ENCODE results near the gene PINLYP.
A peak's percentile ranks its signal among the peaks of the same experiment; 100 is the strongest.

DNA sequence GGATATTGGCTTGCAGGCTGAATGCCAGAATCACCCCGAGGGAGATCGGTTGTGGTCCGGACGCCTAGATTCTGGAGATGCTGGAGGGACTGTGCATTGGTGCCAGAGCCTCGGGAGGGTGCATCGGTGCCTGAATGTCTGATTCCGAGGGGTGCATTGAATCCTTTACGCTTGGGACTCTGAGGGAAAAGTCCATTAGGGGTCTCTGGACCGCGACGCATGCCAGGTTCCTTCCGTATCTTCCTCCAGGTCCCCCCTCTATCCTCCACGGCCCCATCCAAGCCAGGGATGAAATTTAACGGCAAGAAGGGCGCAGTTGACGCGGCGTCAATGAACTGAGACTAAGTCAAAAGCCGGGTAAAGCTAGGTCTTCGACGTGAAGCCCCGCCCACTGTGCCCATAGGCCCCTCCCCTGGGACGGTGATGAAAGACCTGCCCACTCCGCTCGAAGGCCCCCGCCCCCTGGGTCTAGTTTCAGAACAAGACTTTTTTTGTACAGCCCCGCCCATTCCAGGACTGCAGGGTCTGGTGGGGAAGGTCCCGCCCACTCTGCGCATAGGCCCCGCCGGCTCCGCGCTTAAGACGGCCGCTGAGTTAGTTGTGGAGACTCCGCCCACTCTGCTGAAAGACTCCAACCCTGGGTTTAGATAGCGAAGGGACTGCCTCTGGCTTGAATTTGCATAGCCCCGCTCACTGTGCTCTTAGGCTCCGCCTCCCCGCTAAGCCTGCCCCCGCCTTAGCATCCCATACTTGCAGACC, 41.9 kb upstream of the PINLYP start:
- TF ChIP-seq CTCF (IDR thresholded peaks at IDR 0.05) (no peak), POLR2A (IDR thresholded peaks at IDR 0.05) (peak; percentile 3)

All from right lobe of liver (tissue), 4 donors.